Nephron progenitor cell (in vitro differentiated cells): Measurements from ENCODE around the gene HAGHL.

Experiments used
- DNase-seq: peaks from one replicate; pipeline ENCODE4 v3.0.0; 2021
- H3K27ac Mint-ChIP-seq: 2 replicates; pipeline ENCODE4 v1.8.0; 2021; ENCODE audit warnings: mild to moderate bottlenecking, moderate library complexity, mixed read lengths
- H3K27me3 Mint-ChIP-seq: 2 replicates; pipeline ENCODE4 v1.8.0; 2021; ENCODE audit warnings: mild to moderate bottlenecking, low read depth, mixed read lengths; ENCODE audit not compliant: poor library complexity
- H3K36me3 Mint-ChIP-seq: 2 replicates; pipeline ENCODE4 v1.8.0; 2021; ENCODE audit warnings: low read depth, mixed read lengths
- H3K4me1 Mint-ChIP-seq: 2 replicates; pipeline ENCODE4 v1.8.0; 2021; ENCODE audit warnings: mixed read lengths
- H3K4me3 Mint-ChIP-seq: 2 replicates; pipeline ENCODE4 v1.8.0; 2021; ENCODE audit warnings: mild to moderate bottlenecking, moderate library complexity, mixed read lengths
- H3K9me3 Mint-ChIP-seq: 2 replicates; pipeline ENCODE4 v1.8.0; 2021; ENCODE audit warnings: mild to moderate bottlenecking, moderate library complexity, mixed read lengths
- CTCF ChIP-seq: fragments of 200-600 bp; sonication (generic); IDR thresholded peaks from 2 replicates; pipeline ENCODE4 v1.5.0; 2021; ENCODE audit warnings: antibody characterized with exemption

Gene HAGHL

GRCh38 chr16:725463-726187, 1.3 kb upstream of the HAGHL start:
- TF ChIP-seq CTCF = no peak
- no peak for DNase-seq
- H3K27me3 Mint-ChIP-seq = peaks cover 12% of the 10 kb centered on the region
- H3K27ac Mint-ChIP-seq = no peak overlapping the region
- no peaks in the 10 kb centered on the region for H3K36me3 Mint-ChIP-seq
- no peaks in the 10 kb centered on the region for H3K4me1 Mint-ChIP-seq
- H3K4me3 Mint-ChIP-seq = no peak overlapping the region
- no peaks in the 10 kb centered on the region for H3K9me3 Mint-ChIP-seq

- no peak for TF ChIP-seq CTCF
- peaks cover 12% of the 10 kb centered on the region for H3K27me3 Mint-ChIP-seq
- DNase-seq = no peak
- H3K27ac Mint-ChIP-seq = no peak overlapping the region
- no peaks in the 10 kb centered on the region for H3K36me3 Mint-ChIP-seq
- no peaks in the 10 kb centered on the region for H3K4me1 Mint-ChIP-seq
- H3K9me3 Mint-ChIP-seq = no peaks in the 10 kb centered on the region
- peak overlapping the region; percentile 72 for H3K4me3 Mint-ChIP-seq
These were observed 793 bp upstream of the HAGHL start for GRCh38 chr16:726188-726437.

- Mint-ChIP-seq H3K27ac (no peak overlapping the region), H3K4me3 (no peak overlapping the region), H3K27me3 (peaks cover 12% of the 10 kb centered on the region), H3K36me3 (no peaks in the 10 kb centered on the region), H3K9me3 (no peaks in the 10 kb centered on the region), H3K4me1 (no peaks in the 10 kb centered on the region)
- no peak for DNase-seq
- TF ChIP-seq CTCF = no peak
These were observed 528 bp downstream of the HAGHL start for GRCh38 chr16:727291-727977.

- DNase-seq = peak; percentile 77
- Mint-ChIP-seq H3K4me3 (peak overlapping the region; percentile 64), H3K9me3 (no peaks in the 10 kb centered on the region), H3K36me3 (no peaks in the 10 kb centered on the region), H3K4me1 (no peaks in the 10 kb centered on the region), H3K27ac (no peak overlapping the region), H3K27me3 (peaks cover 12% of the 10 kb centered on the region)
- no peak for TF ChIP-seq CTCF
These were observed 1.4 kb downstream of the HAGHL start for GRCh38 chr16:728131-728889.

- H3K36me3 Mint-ChIP-seq = no peaks in the 10 kb centered on the region
- peaks cover 12% of the 10 kb centered on the region for H3K27me3 Mint-ChIP-seq
- TF ChIP-seq CTCF = no peak
- H3K4me3 Mint-ChIP-seq = peak overlapping the region; percentile 64
- H3K27ac Mint-ChIP-seq = no peak overlapping the region
- no peaks in the 10 kb centered on the region for H3K4me1 Mint-ChIP-seq
- no peaks in the 10 kb centered on the region for H3K9me3 Mint-ChIP-seq
- no peak for DNase-seq
These were observed 2.2 kb downstream of the HAGHL start for GRCh38 chr16:728890-729744.
